SK-N-SH (cell line): ENCODE measurements around the gene RNASEH1. TPM values are rescaled to one million over a fixed set of nuclear protein-coding genes. Genes with fewer than 3 reads are reported as not detected.

Experiments
- CTCF ChIA-PET: fragments of 300-600, 350-600 bp; formaldehyde crosslinking; extraction: SDS; loops from one replicate; lab custom pipeline; 2021; lab: Yijun Ruan, JAX
- POLR2A ChIA-PET: fragments of 350-600 bp; sonication (Branson Sonifier 250); formaldehyde crosslinking; extraction: SDS; loops from one replicate; lab custom pipeline; 2020; ENCODE audit warnings: antibody characterized with exemption, inconsistent platforms; lab: Yijun Ruan, JAX
- DNase-seq: peaks from one replicate; pipeline ENCODE4 v3.0.0; 2012
- H2AFZ ChIP-seq: fragments of 200-600 bp; sonication (generic); 2 replicates; pipeline ENCODE4 v1.8.1; 2016; ENCODE audit warnings: antibody characterized with exemption, mild to moderate bottlenecking, low read depth
- H3F3A ChIP-seq: fragments of 200-600 bp; sonication (generic); replicated peaks from 2 replicates; pipeline ENCODE3; 2016; ENCODE audit warnings: antibody characterized with exemption, mild to moderate bottlenecking; ENCODE audit not compliant: insufficient read depth
- H3K27ac ChIP-seq, 2 experiments: fragments of 200-500 bp in 1 of 2; fragments of 200-600 bp in 1 of 2; sonication (Bioruptor generic) in 1 of 2; sonication (generic), shearing (Covaris generic) in 1 of 2; 2 replicates each; pipeline versions ENCODE4 v1.5.1 to v1.6.1; 2014 to 2016; ENCODE audit warnings: low read depth in 2 of 2, inconsistent platforms in 1 of 2, low read length in 1 of 2, mild to moderate bottlenecking in 1 of 2, mixed read lengths in 1 of 2
- H3K27me3 ChIP-seq: fragments of 200-600 bp; sonication (generic), shearing (Covaris generic); 2 replicates; pipeline ENCODE4 v1.6.1; 2016; ENCODE audit warnings: mixed run types; ENCODE audit not compliant: insufficient read depth
- H3K36me3 ChIP-seq, 2 experiments: fragments of 200-500 bp in 1 of 2; fragments of 200-600 bp in 1 of 2; sonication (Bioruptor generic) in 1 of 2; sonication (generic) in 1 of 2; replicated peaks in 1 of 2; 2 replicates each; pipeline versions ENCODE3 to v1.5.1; 2014 to 2016; ENCODE audit warnings: low read length in 1 of 2, mild to moderate bottlenecking in 1 of 2; ENCODE audit not compliant: insufficient read depth in 2 of 2, control insufficient read depth in 1 of 2
- H3K4me1 ChIP-seq, 2 experiments: fragments of 200-500 bp in 1 of 2; fragments of 200-600 bp in 1 of 2; sonication (Bioruptor generic) in 1 of 2; sonication (generic), shearing (Covaris generic) in 1 of 2; 2 replicates each; pipeline versions ENCODE4 v1.5.1 to v1.6.1; 2014 to 2016; ENCODE audit warnings: low read depth in 1 of 2, low read length in 1 of 2, mixed run types in 1 of 2; ENCODE audit not compliant: insufficient read depth in 2 of 2, control insufficient read depth in 1 of 2
- H3K4me2 ChIP-seq: fragments of 200-600 bp; sonication (generic), shearing (Covaris generic); 2 replicates; pipeline ENCODE4 v1.6.1; 2017; ENCODE audit warnings: mixed run types
- H3K4me3 ChIP-seq, 2 experiments: fragments of 200-500 bp in 1 of 2; fragments of 200-600 bp in 1 of 2; sonication (Bioruptor generic) in 1 of 2; sonication (generic), shearing (Covaris generic) in 1 of 2; 2 replicates each; pipeline versions ENCODE4 v1.5.1 to v1.8.1; 2014 to 2016; ENCODE audit warnings: low read depth in 2 of 2, inconsistent platforms in 1 of 2, low read length in 1 of 2, mild to moderate bottlenecking in 1 of 2, mixed read lengths in 1 of 2, moderate library complexity in 1 of 2
- H3K79me2 ChIP-seq: fragments of 200-600 bp; sonication (generic); 2 replicates; pipeline ENCODE4 v1.8.1; 2017; ENCODE audit warnings: mild to moderate bottlenecking; ENCODE audit not compliant: insufficient read depth
- H3K9ac ChIP-seq: fragments of 200-600 bp; sonication (generic); 2 replicates; pipeline ENCODE4 v1.6.1; 2017; ENCODE audit warnings: mixed run types
- H3K9me2 ChIP-seq: fragments of 200-600 bp; sonication (generic); 2 replicates; pipeline ENCODE4 v1.6.1; 2017; ENCODE audit warnings: mixed run types
- H3K9me3 ChIP-seq: fragments of 200-600 bp; sonication (generic); 2 replicates; pipeline ENCODE4 v1.6.1; 2017; ENCODE audit warnings: mixed run types, mild to moderate bottlenecking, moderate library complexity
- H4K20me1 ChIP-seq: fragments of 200-600 bp; sonication (generic); 2 replicates; pipeline ENCODE4 v1.6.1; 2017; ENCODE audit warnings: mild to moderate bottlenecking, mixed run types; ENCODE audit not compliant: insufficient read depth
- CHD2 ChIP-seq: fragments of 150-350 bp; IDR thresholded peaks from 2 replicates; pipeline ENCODE4 v1.6.1; 2018; ENCODE audit warnings: low read length; ENCODE audit not compliant: partially characterized antibody
- ELF1 ChIP-seq: IDR thresholded peaks from 2 replicates; pipeline ENCODE4 v1.4.0; 2012
- EP300 ChIP-seq, 2 experiments: IDR thresholded peaks; 2 replicates each; pipeline versions ENCODE4 v1.4.0 to v1.6.1; 2012; ENCODE audit warnings: borderline replicate concordance in 1 of 2, low read depth in 1 of 2, low read length in 1 of 2
- FOSL2 ChIP-seq: IDR thresholded peaks from 2 replicates; pipeline ENCODE4 v1.4.0; 2012; ENCODE audit warnings: low read depth, mild to moderate bottlenecking, moderate library complexity, borderline replicate concordance
- FOXM1 ChIP-seq: IDR thresholded peaks from 2 replicates; pipeline ENCODE4 v1.4.0; 2012; ENCODE audit warnings: low read depth, mild to moderate bottlenecking
- GABPA ChIP-seq: IDR thresholded peaks from 2 replicates; pipeline ENCODE4 v1.4.0; 2012; ENCODE audit warnings: low read depth, mild to moderate bottlenecking
- GATA2 ChIP-seq: sonication (generic); formaldehyde crosslinking; IDR thresholded peaks from 2 replicates; pipeline ENCODE4 v1.5.0; 2020; ENCODE audit warnings: mild to moderate bottlenecking, missing genetic modification reagents
- JUND ChIP-seq: IDR thresholded peaks from 2 replicates; pipeline ENCODE4 v1.4.0; 2012
- MEF2A ChIP-seq: IDR thresholded peaks from 2 replicates; pipeline ENCODE4 v1.4.0; 2012; ENCODE audit warnings: low read depth, borderline replicate concordance
- MXI1 ChIP-seq: IDR thresholded peaks from 2 replicates; pipeline ENCODE4 v1.6.1; 2012; ENCODE audit warnings: mild to moderate bottlenecking, low read depth, low read length, improper control_type of control experiment
- NFIC ChIP-seq: IDR thresholded peaks from 2 replicates; pipeline ENCODE4 v1.4.0; 2012; ENCODE audit warnings: borderline replicate concordance
- NRF1 ChIP-seq: IDR thresholded peaks from 2 replicates; pipeline ENCODE4 v1.6.1; 2012; ENCODE audit warnings: low read depth, mild to moderate bottlenecking, low read length
- PBX3 ChIP-seq: IDR thresholded peaks from 2 replicates; pipeline ENCODE4; 2012
- POLR2AphosphoS5 ChIP-seq: IDR thresholded peaks from 2 replicates; pipeline ENCODE4 v1.6.1; 2012; ENCODE audit warnings: low read depth, low read length
- RCOR1 ChIP-seq: fragments of 150-350 bp; IDR thresholded peaks from 2 replicates; pipeline ENCODE4 v1.6.1; 2017; ENCODE audit warnings: antibody characterized with exemption, low read length
- RFX5 ChIP-seq: IDR thresholded peaks from 2 replicates; pipeline ENCODE4 v1.6.1; 2012; ENCODE audit warnings: mild to moderate bottlenecking, improper control_type of control experiment, low read length
- RXRA ChIP-seq: IDR thresholded peaks from 2 replicates; pipeline ENCODE4 v1.4.0; 2012; ENCODE audit warnings: low read depth, mild to moderate bottlenecking, borderline replicate concordance
- SIN3A ChIP-seq: IDR thresholded peaks from 2 replicates; pipeline ENCODE4 v1.6.1; 2012; ENCODE audit warnings: low read depth, mild to moderate bottlenecking, low read length, moderate library complexity, borderline replicate concordance
- TAF1 ChIP-seq: IDR thresholded peaks from 2 replicates; pipeline ENCODE4 v1.6.1; 2012; ENCODE audit warnings: low read depth, mild to moderate bottlenecking, low read length, moderate library complexity, borderline replicate concordance
- USF1 ChIP-seq: IDR thresholded peaks from 2 replicates; pipeline ENCODE4 v1.4.0; 2012; ENCODE audit warnings: low read depth, borderline replicate concordance
- USF2 ChIP-seq: fragments of 150-350 bp; IDR thresholded peaks from 2 replicates; pipeline ENCODE4 v1.6.1; 2017; ENCODE audit warnings: antibody characterized with exemption, low read length, low read depth, borderline replicate concordance
- ZBTB33 ChIP-seq: IDR thresholded peaks from 2 replicates; pipeline ENCODE4 v1.4.0; 2012; ENCODE audit warnings: low read depth, borderline replicate concordance
- WGBS: methylation state at CpG from one replicate; pipeline ENCODE4 v1.1.6; 2017; ENCODE audit warnings: low lambda C conversion rate; 5-methylcytosine and 5-hydroxymethylcytosine counted together
- polyA plus RNA-seq, 3 experiments: library from polyadenylated mRNA; depleted of rRNA; stranded (reverse); fragments of >200 nt; gene quantifications; 2 replicates each; pipeline ENCODE4 v1.2.3, GENCODE V29; 2012
- TF ChIP-seq, protein P1 (sequence below): fragments of 150-350 bp; IDR thresholded peaks from 2 replicates; pipeline ENCODE4 v1.6.1; 2016; ENCODE audit warnings: mild to moderate bottlenecking, low read depth, low read length
- TF ChIP-seq, protein P2 (sequence below): IDR thresholded peaks from 2 replicates; pipeline ENCODE4 v1.4.0; 2012; ENCODE audit warnings: low read depth

Gene RNASEH1, protein sequence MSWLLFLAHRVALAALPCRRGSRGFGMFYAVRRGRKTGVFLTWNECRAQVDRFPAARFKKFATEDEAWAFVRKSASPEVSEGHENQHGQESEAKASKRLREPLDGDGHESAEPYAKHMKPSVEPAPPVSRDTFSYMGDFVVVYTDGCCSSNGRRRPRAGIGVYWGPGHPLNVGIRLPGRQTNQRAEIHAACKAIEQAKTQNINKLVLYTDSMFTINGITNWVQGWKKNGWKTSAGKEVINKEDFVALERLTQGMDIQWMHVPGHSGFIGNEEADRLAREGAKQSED
- 34.4 and 35.3 TPM in 2 replicates for polyA plus RNA-seq (2012; rRNA removed)
- polyA plus RNA-seq (2012; cell fraction: cytosol; rRNA removed): 35.8 and 36.2 TPM in 2 replicates
- polyA plus RNA-seq (2012; cell fraction: nucleus; rRNA removed): 24.7 and 30.1 TPM in 2 replicates

GRCh38 chr2:3558205-3559014 lies at the start of gene RNASEH1:
Gene RNASEH1, minus strand, starts transcription at chr2:3558333. Its CDS starts 73 bp downstream, at chr2:3558260.
- Histone ChIP-seq H3K79me2 (peaks cover 57% of the 10 kb centered on the region), H3K4me1 (peaks cover 8 to 13% of the 10 kb centered on the region in 2 experiments; a peak in 2 of 4 replicates), H3K4me2 (peak within 1 kb of the TSS; percentile 86), H3K9me3 (no peaks in the 10 kb centered on the region), H2AFZ (peak within 1 kb of the TSS; percentile 57), H3K36me3 (peaks cover 38 to 46% of the 10 kb centered on the region in 2 experiments), H3K4me3 (peak within 1 kb of the TSS; percentile 90 to 93), H3F3A (peaks cover 7% of the 10 kb centered on the region), H4K20me1 (no peaks in the 10 kb centered on the region), H3K9ac (peak within 1 kb of the TSS; percentile 98), H3K27me3 (no peaks in the 10 kb centered on the region), H3K9me2 (no peaks in the 10 kb centered on the region), H3K27ac (peak within 1 kb of the TSS; percentile 91 to 94)
- TF ChIP-seq MEF2A: no peak
- TF ChIP-seq, protein P1, sequence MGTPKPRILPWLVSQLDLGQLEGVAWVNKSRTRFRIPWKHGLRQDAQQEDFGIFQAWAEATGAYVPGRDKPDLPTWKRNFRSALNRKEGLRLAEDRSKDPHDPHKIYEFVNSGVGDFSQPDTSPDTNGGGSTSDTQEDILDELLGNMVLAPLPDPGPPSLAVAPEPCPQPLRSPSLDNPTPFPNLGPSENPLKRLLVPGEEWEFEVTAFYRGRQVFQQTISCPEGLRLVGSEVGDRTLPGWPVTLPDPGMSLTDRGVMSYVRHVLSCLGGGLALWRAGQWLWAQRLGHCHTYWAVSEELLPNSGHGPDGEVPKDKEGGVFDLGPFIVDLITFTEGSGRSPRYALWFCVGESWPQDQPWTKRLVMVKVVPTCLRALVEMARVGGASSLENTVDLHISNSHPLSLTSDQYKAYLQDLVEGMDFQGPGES: no peak
- peak; percentile 92 for TF ChIP-seq POLR2AphosphoS5
- TF ChIP-seq TAF1: peak; percentile 90
- peak; percentile 75; the same call in 1 of the 2 replicates for TF ChIP-seq ZBTB33
- TF ChIP-seq FOSL2: peak; percentile 16; the same call in 1 of the 2 replicates
- no peak for TF ChIP-seq USF2
- TF ChIP-seq, protein P2, sequence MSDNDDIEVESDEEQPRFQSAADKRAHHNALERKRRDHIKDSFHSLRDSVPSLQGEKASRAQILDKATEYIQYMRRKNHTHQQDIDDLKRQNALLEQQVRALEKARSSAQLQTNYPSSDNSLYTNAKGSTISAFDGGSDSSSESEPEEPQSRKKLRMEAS: peak; percentile 98
- no peak for TF ChIP-seq GATA2 (CRISPR knock-in tag)
- TF ChIP-seq FOXM1: no peak
- peak; percentile 31; the same call in 1 of the 2 replicates for TF ChIP-seq PBX3
- no peak for TF ChIP-seq RFX5
- peak; percentile 90 for TF ChIP-seq SIN3A
- no peak for TF ChIP-seq EP300 (IDR thresholded peaks at IDR 0.05; ENCODE audit: borderline replicate concordance in 1 of 2, low read depth in 1 of 2, low read length in 1 of 2)
- TF ChIP-seq GABPA: peak; percentile 87
- TF ChIP-seq RCOR1: peak; percentile 32; the same call in 1 of the 2 replicates
- TF ChIP-seq JUND: peak; percentile 26; the same call in 1 of the 2 replicates
- TF ChIP-seq USF1: no peak
- TF ChIP-seq NRF1: no peak
- TF ChIP-seq RXRA: peak; percentile 61; the same call in 1 of the 2 replicates
- peak; percentile 84 for TF ChIP-seq CHD2
- TF ChIP-seq NFIC: peak; percentile 31; the same call in 1 of the 2 replicates
- TF ChIP-seq ELF1: peak; percentile 95
- TF ChIP-seq MXI1: peak; percentile 98
- peak; percentile 100 for DNase-seq
- ChIA-PET CTCF (interaction anchor here (0.8 to 2.7 kb wide), 5 partner anchors 15 to 180 kb away, joined by 3 to 14 read pairs (median 4); no protein-coding TSS in a partner anchor), POLR2A (interaction anchor here (0.6 to 2.3 kb wide), 18 partner anchors 15 to 1141 kb away, joined by 3 to 36 read pairs (median 3); partner anchors contain the start of genes ADI1, COLEC11, RPS7 and TRAPPC12)
- under 1% methylated on average over 39 of the region's 67 CpGs for WGBS
